ENCODE results near the gene ITPR2. TPM values are rescaled to one million over a fixed set of nuclear protein-coding genes. Genes with fewer than 3 reads are reported as not detected.

Gene ITPR2
- total RNA-seq, 1 donor from 2014 or later = 77.9 TPM

GRCh38 chr12:26599096-26599695 is 233.8 kb downstream of the ITPR2 start:
- no peak for TF ChIP-seq CTCF (IDR thresholded peaks at IDR 0.05; ENCODE audit: partially characterized antibody, unreplicated experiment)
- H3K9me3 Mint-ChIP-seq (ENCODE audit: unreplicated experiment) = no peaks in the 10 kb centered on the region
- peak overlapping the region; percentile 89 for H3K27ac Mint-ChIP-seq (ENCODE audit: unreplicated experiment)
- H3K27me3 Mint-ChIP-seq (ENCODE audit: unreplicated experiment) = no peaks in the 10 kb centered on the region
- DNase-seq = peak; percentile 18
- peaks cover 12% of the 10 kb centered on the region for H3K36me3 Mint-ChIP-seq (ENCODE audit: unreplicated experiment)
- H3K4me3 Mint-ChIP-seq (ENCODE audit: unreplicated experiment) = no peak overlapping the region
- H3K4me1 Mint-ChIP-seq (ENCODE audit: low read depth, unreplicated experiment) = peaks cover 18% of the 10 kb centered on the region

- DNase-seq = no peak
- TF ChIP-seq CTCF (IDR thresholded peaks at IDR 0.05; ENCODE audit: partially characterized antibody, unreplicated experiment) = no peak
- Mint-ChIP-seq H3K27me3 (ENCODE audit: unreplicated experiment) (no peaks in the 10 kb centered on the region), H3K27ac (ENCODE audit: unreplicated experiment) (no peak overlapping the region), H3K36me3 (ENCODE audit: unreplicated experiment) (peaks cover 9% of the 10 kb centered on the region), H3K9me3 (ENCODE audit: unreplicated experiment) (no peaks in the 10 kb centered on the region), H3K4me3 (ENCODE audit: unreplicated experiment) (no peak overlapping the region), H3K4me1 (ENCODE audit: low read depth, unreplicated experiment) (peaks cover 16% of the 10 kb centered on the region)
These were observed 237.2 kb downstream of the ITPR2 start for GRCh38 chr12:26595806-26596205.

- no peak for TF ChIP-seq CTCF (IDR thresholded peaks at IDR 0.05; ENCODE audit: partially characterized antibody, unreplicated experiment)
- Mint-ChIP-seq H3K36me3 (ENCODE audit: unreplicated experiment) (no peaks in the 10 kb centered on the region), H3K27ac (ENCODE audit: unreplicated experiment) (no peak overlapping the region), H3K4me1 (ENCODE audit: low read depth, unreplicated experiment) (no peaks in the 10 kb centered on the region), H3K4me3 (ENCODE audit: unreplicated experiment) (no peak overlapping the region), H3K9me3 (ENCODE audit: unreplicated experiment) (no peaks in the 10 kb centered on the region), H3K27me3 (ENCODE audit: unreplicated experiment) (no peaks in the 10 kb centered on the region)
- no peak for DNase-seq
These were observed 252.4 kb downstream of the ITPR2 start for GRCh38 chr12:26580619-26581018.

- peaks cover 2% of the 10 kb centered on the region for H3K27me3 Mint-ChIP-seq (ENCODE audit: unreplicated experiment)
- TF ChIP-seq CTCF (IDR thresholded peaks at IDR 0.05; ENCODE audit: partially characterized antibody, unreplicated experiment) = no peak
- H3K4me3 Mint-ChIP-seq (ENCODE audit: unreplicated experiment) = no peak overlapping the region
- no peak for DNase-seq
- H3K9me3 Mint-ChIP-seq (ENCODE audit: unreplicated experiment) = no peaks in the 10 kb centered on the region
- H3K27ac Mint-ChIP-seq (ENCODE audit: unreplicated experiment) = no peak overlapping the region
- H3K36me3 Mint-ChIP-seq (ENCODE audit: unreplicated experiment) = no peaks in the 10 kb centered on the region
- H3K4me1 Mint-ChIP-seq (ENCODE audit: low read depth, unreplicated experiment) = no peaks in the 10 kb centered on the region
These were observed 256.7 kb downstream of the ITPR2 start for GRCh38 chr12:26576266-26576665.

- Mint-ChIP-seq H3K4me3 (ENCODE audit: unreplicated experiment) (no peak overlapping the region), H3K4me1 (ENCODE audit: low read depth, unreplicated experiment) (no peaks in the 10 kb centered on the region), H3K9me3 (ENCODE audit: unreplicated experiment) (no peaks in the 10 kb centered on the region), H3K27me3 (ENCODE audit: unreplicated experiment) (peaks cover 2% of the 10 kb centered on the region), H3K27ac (ENCODE audit: unreplicated experiment) (no peak overlapping the region), H3K36me3 (ENCODE audit: unreplicated experiment) (no peaks in the 10 kb centered on the region)
- no peak for TF ChIP-seq CTCF (IDR thresholded peaks at IDR 0.05; ENCODE audit: partially characterized antibody, unreplicated experiment)
- DNase-seq = no peak
These were observed 259.6 kb downstream of the ITPR2 start for GRCh38 chr12:26573225-26573909.

Data from glutamatergic neuron (in vitro differentiated cells).